Spinal cord (tissue), 10 donors: ENCODE data around the gene SH3GL3. TPM values are rescaled to one million over a fixed set of nuclear protein-coding genes. Genes with fewer than 3 reads are reported as not detected.
A peak's percentile ranks its signal among the peaks of the same experiment; 100 is the strongest.

Experiments
- DNase-seq, 6 donors: peaks; one replicate each; pipeline versions ENCODE4 v3.0.0 to v3.0.0-alpha.2; 2013 to 2015; ENCODE audit warnings: low spot score in 6 of 6, low read depth in 4 of 6
- H3K27ac ChIP-seq: one replicate; pipeline ENCODE4 v1.5.1; 2013; ENCODE audit warnings: low read depth, low read length, control low read depth
- H3K27me3 ChIP-seq: one replicate; pipeline ENCODE4 v1.6.1; 2013; ENCODE audit warnings: low read length; ENCODE audit not compliant: control insufficient read depth, insufficient read depth
- H3K36me3 ChIP-seq: one replicate; pipeline ENCODE4 v1.6.1; 2013; ENCODE audit warnings: low read length; ENCODE audit not compliant: control insufficient read depth, insufficient read depth
- H3K4me1 ChIP-seq: one replicate; pipeline ENCODE4 v1.6.1; 2013; ENCODE audit warnings: low read length; ENCODE audit not compliant: control insufficient read depth, insufficient read depth
- H3K4me3 ChIP-seq: one replicate; pipeline ENCODE4 v1.5.1; 2013; ENCODE audit warnings: low read depth, low read length, control low read depth
- H3K9me3 ChIP-seq: one replicate; pipeline ENCODE4 v1.6.1; 2013; ENCODE audit warnings: low read length; ENCODE audit not compliant: control insufficient read depth, insufficient read depth
- WGBS: methylation state at CpG from one replicate; pipeline ENCODE4 v1.1.5; 2013; ENCODE audit warnings: missing lambda C conversion rate; ENCODE audit not compliant: insufficient coverage; 5-methylcytosine and 5-hydroxymethylcytosine counted together
- polyA plus RNA-seq, 2 donors: library from polyadenylated mRNA; unstranded; fragments of 120-200 nt; gene quantifications; one replicate each; pipeline ENCODE4 v1.2.1, GENCODE V29; 2013; ENCODE audit not compliant: insufficient read length in 2 of 2
- total RNA-seq, 2 donors: library from RNA; depleted of rRNA in 1 of 2; stranded (reverse); fragments of 120-200 nt in 1 of 2; fragments of >200 nt in 1 of 2; gene quantifications; one replicate each; pipeline versions ENCODE4 v1.2.3 to v1.2.4, GENCODE V29; 2013 to 2014
- donor health status: healthy.

The SH3GL3 gene
- total and polyA plus RNA-seq, 4 donors, result 46.6 to 105 (median 89.5) TPM

GRCh38 chr15:83475551-83475950 is 28.4 kb downstream of the SH3GL3 start:
- Histone ChIP-seq H3K4me3 (no peak overlapping the region), H3K27ac (no peak overlapping the region), H3K27me3 (no peaks in the 10 kb centered on the region), H3K9me3 (no peaks in the 10 kb centered on the region), H3K4me1 (no peaks in the 10 kb centered on the region), H3K36me3 (no peaks in the 10 kb centered on the region)
- DNase-seq, result no peak
- no CpG with 5 or more reads among the region's 2 CpGs for WGBS

- Histone ChIP-seq H3K36me3 (no peaks in the 10 kb centered on the region), H3K9me3 (no peaks in the 10 kb centered on the region), H3K4me3 (no peak overlapping the region), H3K27ac (no peak overlapping the region), H3K4me1 (no peaks in the 10 kb centered on the region), H3K27me3 (no peaks in the 10 kb centered on the region)
- no CpG with 5 or more reads among the region's 2 CpGs for WGBS
- no peak for DNase-seq
Measured at GRCh38 chr15:83476066-83476465, 28.9 kb downstream of the SH3GL3 start.

- Histone ChIP-seq H3K36me3 (no peaks in the 10 kb centered on the region), H3K4me1 (no peaks in the 10 kb centered on the region), H3K27ac (no peak overlapping the region), H3K9me3 (no peaks in the 10 kb centered on the region), H3K27me3 (no peaks in the 10 kb centered on the region), H3K4me3 (no peak overlapping the region)
- no peak for DNase-seq
- 90% methylated on average over 2 of the region's 2 CpGs for WGBS
Measured at GRCh38 chr15:83476708-83477107, 29.6 kb downstream of the SH3GL3 start.

GRCh38 chr15:83477172-83477807 is 30.1 kb downstream of the SH3GL3 start:
- no peaks in the 10 kb centered on the region for H3K9me3 ChIP-seq
- H3K27me3 ChIP-seq, result no peaks in the 10 kb centered on the region
- WGBS, result no CpG with 5 or more reads among the region's 3 CpGs
- no peak overlapping the region for H3K4me3 ChIP-seq
- H3K4me1 ChIP-seq, result no peaks in the 10 kb centered on the region
- no peaks in the 10 kb centered on the region for H3K36me3 ChIP-seq
- H3K27ac ChIP-seq, result no peak overlapping the region
- peak in 2 of 6 donors; percentile 39 to 61 for DNase-seq

- 100% methylated on average over 2 of the region's 5 CpGs for whole genome bisulfite sequencing
Measured at GRCh38 chr15:83477808-83478537, 30.8 kb downstream of the SH3GL3 start.

GRCh38 chr15:83483612-83484011 is 36.5 kb downstream of the SH3GL3 start:
- no CpG with 5 or more reads among the region's 1 CpG for WGBS

More at GRCh38 chr15:83477808-83478537, 30.8 kb downstream of the SH3GL3 start:
- no peaks in the 10 kb centered on the region for H3K27me3 ChIP-seq
- H3K9me3 ChIP-seq, result no peaks in the 10 kb centered on the region
- no peaks in the 10 kb centered on the region for H3K36me3 ChIP-seq
- H3K27ac ChIP-seq, result no peak overlapping the region
- H3K4me3 ChIP-seq, result no peak overlapping the region
- H3K4me1 ChIP-seq, result no peaks in the 10 kb centered on the region
- no peak for DNase-seq

GRCh38 chr15:83484636-83485035 is 37.5 kb downstream of the SH3GL3 start:
- Histone ChIP-seq H3K4me1 (no peaks in the 10 kb centered on the region), H3K27ac (no peak overlapping the region), H3K27me3 (no peaks in the 10 kb centered on the region), H3K9me3 (peaks cover 2% of the 10 kb centered on the region), H3K4me3 (no peak overlapping the region), H3K36me3 (no peaks in the 10 kb centered on the region)
- no CpG with 5 or more reads among the region's 2 CpGs for WGBS
- peak in 2 of 6 donors; percentile 8 to 55 for DNase-seq

More at GRCh38 chr15:83483612-83484011, 36.5 kb downstream of the SH3GL3 start:
- H3K27ac ChIP-seq, result no peak overlapping the region
- no peaks in the 10 kb centered on the region for H3K4me1 ChIP-seq
- H3K27me3 ChIP-seq, result no peaks in the 10 kb centered on the region
- H3K9me3 ChIP-seq, result peaks cover 2% of the 10 kb centered on the region
- DNase-seq, result no peak
- H3K4me3 ChIP-seq, result no peak overlapping the region
- no peaks in the 10 kb centered on the region for H3K36me3 ChIP-seq

- H3K4me3 ChIP-seq, result no peak overlapping the region
- H3K36me3 ChIP-seq, result no peaks in the 10 kb centered on the region
- no peaks in the 10 kb centered on the region for H3K4me1 ChIP-seq
- no peak overlapping the region for H3K27ac ChIP-seq
- DNase-seq, result no peak
- no peaks in the 10 kb centered on the region for H3K27me3 ChIP-seq
- peaks cover 2% of the 10 kb centered on the region for H3K9me3 ChIP-seq
Measured at GRCh38 chr15:83486363-83486762, 39.2 kb downstream of the SH3GL3 start.

GRCh38 chr15:83487519-83487918 is 40.4 kb downstream of the SH3GL3 start:
- Histone ChIP-seq H3K27me3 (no peaks in the 10 kb centered on the region), H3K4me3 (no peak overlapping the region), H3K9me3 (peaks cover 2% of the 10 kb centered on the region), H3K4me1 (no peaks in the 10 kb centered on the region), H3K27ac (no peak overlapping the region), H3K36me3 (no peaks in the 10 kb centered on the region)
- no peak for DNase-seq
- 80% methylated on average over 3 of the region's 3 CpGs for WGBS

GRCh38 chr15:83489690-83490089 is 42.5 kb downstream of the SH3GL3 start:
- Histone ChIP-seq H3K4me1 (no peaks in the 10 kb centered on the region), H3K4me3 (no peak overlapping the region), H3K36me3 (no peaks in the 10 kb centered on the region), H3K9me3 (no peaks in the 10 kb centered on the region), H3K27ac (no peak overlapping the region), H3K27me3 (no peaks in the 10 kb centered on the region)
- 91% methylated on average over 2 of the region's 2 CpGs for WGBS
- no peak for DNase-seq
